Measurements from ENCODE around the gene IL26. TPM values are rescaled to one million over a fixed set of nuclear protein-coding genes. Genes with fewer than 3 reads are reported as not detected.

Gene IL26
- total RNA-seq, 1 donor from 2014 or later = 2.5 TPM

DNA sequence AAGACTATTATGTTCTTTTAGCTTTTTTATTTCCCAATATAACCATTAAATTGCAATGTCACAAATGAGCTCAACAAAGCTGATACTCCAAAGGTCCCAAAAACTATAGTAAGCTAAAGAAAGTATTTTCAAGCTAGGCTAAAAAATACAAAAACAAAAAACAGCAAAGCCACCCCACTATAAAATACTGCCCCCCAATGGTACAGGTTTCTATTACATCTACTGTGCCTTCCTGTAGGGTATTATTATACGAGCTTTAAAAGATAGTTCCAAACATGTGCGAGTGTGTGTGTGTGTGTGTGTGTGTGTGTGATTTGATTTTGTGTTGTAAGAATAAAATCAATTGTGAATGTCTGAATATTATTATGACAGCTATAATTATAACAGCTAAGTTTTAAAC lies 67.2 kb downstream of the IL26 start:
- DNase-seq (ENCODE audit: low spot score) = no peak
- no peak overlapping the region for H3K4me3 Mint-ChIP-seq (ENCODE audit: unreplicated experiment)
- peaks cover 14% of the 10 kb centered on the region for H3K27me3 Mint-ChIP-seq (ENCODE audit: low read depth)
- no peaks in the 10 kb centered on the region for H3K4me1 Mint-ChIP-seq (ENCODE audit: low read depth)
- H3K36me3 Mint-ChIP-seq (ENCODE audit: low read depth) = no peaks in the 10 kb centered on the region
- TF ChIP-seq, protein P1, sequence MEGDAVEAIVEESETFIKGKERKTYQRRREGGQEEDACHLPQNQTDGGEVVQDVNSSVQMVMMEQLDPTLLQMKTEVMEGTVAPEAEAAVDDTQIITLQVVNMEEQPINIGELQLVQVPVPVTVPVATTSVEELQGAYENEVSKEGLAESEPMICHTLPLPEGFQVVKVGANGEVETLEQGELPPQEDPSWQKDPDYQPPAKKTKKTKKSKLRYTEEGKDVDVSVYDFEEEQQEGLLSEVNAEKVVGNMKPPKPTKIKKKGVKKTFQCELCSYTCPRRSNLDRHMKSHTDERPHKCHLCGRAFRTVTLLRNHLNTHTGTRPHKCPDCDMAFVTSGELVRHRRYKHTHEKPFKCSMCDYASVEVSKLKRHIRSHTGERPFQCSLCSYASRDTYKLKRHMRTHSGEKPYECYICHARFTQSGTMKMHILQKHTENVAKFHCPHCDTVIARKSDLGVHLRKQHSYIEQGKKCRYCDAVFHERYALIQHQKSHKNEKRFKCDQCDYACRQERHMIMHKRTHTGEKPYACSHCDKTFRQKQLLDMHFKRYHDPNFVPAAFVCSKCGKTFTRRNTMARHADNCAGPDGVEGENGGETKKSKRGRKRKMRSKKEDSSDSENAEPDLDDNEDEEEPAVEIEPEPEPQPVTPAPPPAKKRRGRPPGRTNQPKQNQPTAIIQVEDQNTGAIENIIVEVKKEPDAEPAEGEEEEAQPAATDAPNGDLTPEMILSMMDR (IDR thresholded peaks at IDR 0.05) = peak; percentile 70
- H3K27ac Mint-ChIP-seq (ENCODE audit: unreplicated experiment) = no peak overlapping the region
- H3K9me3 Mint-ChIP-seq (ENCODE audit: low read depth) = peaks cover 3% of the 10 kb centered on the region

DNA sequence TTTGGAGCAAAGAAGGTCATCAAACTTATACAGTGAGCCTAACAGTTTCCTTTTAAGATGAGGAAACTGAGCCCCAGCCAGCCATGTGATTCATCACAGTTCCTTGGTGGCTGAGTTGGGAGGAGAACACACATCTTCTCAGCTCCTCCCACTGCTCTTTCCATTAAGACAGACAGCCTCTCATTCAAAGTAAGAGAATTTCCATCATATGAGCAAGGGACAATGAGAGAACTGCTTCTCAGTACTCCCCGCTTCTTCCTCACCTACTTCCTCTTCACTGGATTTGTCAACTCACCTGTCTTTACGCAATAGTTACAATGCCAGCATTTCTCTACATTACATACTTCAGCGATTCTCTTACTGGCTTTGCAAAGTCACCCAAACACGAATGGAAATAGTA lies 68.2 kb downstream of the IL26 start:
- peaks cover 22% of the 10 kb centered on the region for H3K27me3 Mint-ChIP-seq (ENCODE audit: low read depth)
- TF ChIP-seq, protein P1 (IDR thresholded peaks at IDR 0.05) = no peak
- no peak for DNase-seq (ENCODE audit: low spot score)
- H3K9me3 Mint-ChIP-seq (ENCODE audit: low read depth) = peaks cover 3% of the 10 kb centered on the region
- H3K36me3 Mint-ChIP-seq (ENCODE audit: low read depth) = no peaks in the 10 kb centered on the region
- H3K4me3 Mint-ChIP-seq (ENCODE audit: unreplicated experiment) = no peak overlapping the region
- H3K27ac Mint-ChIP-seq (ENCODE audit: unreplicated experiment) = no peak overlapping the region
- H3K4me1 Mint-ChIP-seq (ENCODE audit: low read depth) = no peaks in the 10 kb centered on the region

DNA sequence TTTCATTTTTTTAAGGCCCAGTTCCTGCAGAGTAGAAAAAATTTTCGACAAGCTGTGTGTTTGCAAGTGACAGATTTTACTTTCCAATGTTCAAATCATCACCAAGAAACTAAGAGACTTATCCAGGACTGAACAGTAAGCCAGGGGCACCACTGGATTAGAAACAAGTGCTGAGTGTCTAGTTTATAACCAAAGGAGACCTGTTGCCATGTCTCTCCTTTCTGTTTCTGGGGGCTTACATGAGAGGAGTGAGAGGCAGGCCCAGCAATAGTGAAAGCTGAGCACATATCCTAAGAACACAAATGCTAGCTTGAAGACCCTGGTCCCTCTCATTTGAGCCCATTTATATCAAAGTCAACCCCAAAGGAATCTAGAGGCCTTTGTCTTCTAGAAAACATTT lies 69.0 kb downstream of the IL26 start:
- no peak overlapping the region for H3K27ac Mint-ChIP-seq (ENCODE audit: unreplicated experiment)
- peaks cover 26% of the 10 kb centered on the region for H3K27me3 Mint-ChIP-seq (ENCODE audit: low read depth)
- TF ChIP-seq, protein P1 (IDR thresholded peaks at IDR 0.05) = no peak
- H3K4me1 Mint-ChIP-seq (ENCODE audit: low read depth) = no peaks in the 10 kb centered on the region
- H3K9me3 Mint-ChIP-seq (ENCODE audit: low read depth) = peaks cover 3% of the 10 kb centered on the region
- no peak overlapping the region for H3K4me3 Mint-ChIP-seq (ENCODE audit: unreplicated experiment)
- no peaks in the 10 kb centered on the region for H3K36me3 Mint-ChIP-seq (ENCODE audit: low read depth)
- DNase-seq (ENCODE audit: low spot score) = no peak

DNA sequence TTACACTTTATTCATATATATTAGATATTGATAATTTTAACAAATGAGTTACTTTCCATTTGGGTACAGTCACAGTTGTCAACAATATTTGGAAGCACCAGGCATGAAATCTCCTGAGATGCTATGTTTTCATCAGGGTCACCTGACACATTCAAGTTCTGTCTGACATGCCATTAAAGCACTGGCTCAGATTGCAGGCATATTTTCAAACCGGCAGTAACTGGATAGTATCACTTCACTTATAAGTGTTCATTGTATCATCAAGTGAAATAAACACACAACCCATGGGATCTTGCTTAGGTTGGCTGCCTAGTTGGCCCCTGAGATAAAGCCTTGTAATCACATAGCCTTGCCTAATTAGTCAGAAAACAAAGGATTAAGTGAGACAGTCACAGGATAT lies 70.8 kb downstream of the IL26 start:
- Mint-ChIP-seq H3K4me3 (ENCODE audit: unreplicated experiment) (no peak overlapping the region), H3K27ac (ENCODE audit: unreplicated experiment) (no peak overlapping the region), H3K9me3 (ENCODE audit: low read depth) (peaks cover 3% of the 10 kb centered on the region), H3K36me3 (ENCODE audit: low read depth) (no peaks in the 10 kb centered on the region), H3K27me3 (ENCODE audit: low read depth) (peaks cover 29% of the 10 kb centered on the region), H3K4me1 (ENCODE audit: low read depth) (no peaks in the 10 kb centered on the region)
- DNase-seq (ENCODE audit: low spot score) = no peak
- TF ChIP-seq, protein P1 (IDR thresholded peaks at IDR 0.05) = no peak

Other genes with a start within 250 kb of the IL26 start
- 0.18 to 0.20 TPM in 2 of 3 replicates, not detected in the other for gene IFNG-AS1, start 236.4 kb downstream of the IL26 start, total RNA-seq
- gene IFNG, start 66.1 kb downstream of the IL26 start, total RNA-seq = not detected in 3 replicates
- gene IL22, start 27.8 kb upstream of the IL26 start, total RNA-seq = not detected in 3 replicates
- 9.5 to 10.9 TPM (median 10.0 TPM) in 3 replicates for gene MDM1, start 106.6 kb upstream of the IL26 start, total RNA-seq

Data from chondrocyte (in vitro differentiated cells).